CD14-positive monocyte (primary cell): ENCODE results near the gene ARHGAP20. TPM values are rescaled to one million over a fixed set of nuclear protein-coding genes. Genes with fewer than 3 reads are reported as not detected.

ENCODE experiments used
- DNase-seq, 3 donors: peaks; one replicate each; pipeline ENCODE4 v3.0.0-alpha.2; 2011 to 2022
- H2AFZ ChIP-seq: 2 replicates; pipeline ENCODE4 v1.6.0; 2012; ENCODE audit warnings: mild to moderate bottlenecking, low read depth, low read length, inconsistent platforms; ENCODE audit not compliant: insufficient read depth, poor library complexity, severe bottlenecking
- H3K27ac ChIP-seq, 2 donors: 1 replicate in 1 of 2; 2 replicates in 1 of 2; pipeline ENCODE4 v1.5.1; 2012 to 2013; ENCODE audit warnings: low read length in 2 of 2, control low read depth in 1 of 2, inconsistent platforms in 1 of 2, low read depth in 1 of 2, mild to moderate bottlenecking in 1 of 2
- H3K27me3 ChIP-seq, 2 donors: one replicate each; pipeline versions ENCODE4 v1.6.0 to v1.6.1; 2011 to 2013; ENCODE audit warnings: low read length in 2 of 2; ENCODE audit not compliant: control insufficient read depth in 2 of 2, insufficient read depth in 2 of 2
- H3K36me3 ChIP-seq, 2 donors: replicated peaks in 1 of 2; 1 replicate in 1 of 2; 2 replicates in 1 of 2; pipeline versions ENCODE4 v1.5.1 to v1.6.1; 2012 to 2013; ENCODE audit warnings: low read length in 2 of 2, control low read depth in 1 of 2, inconsistent platforms in 1 of 2, mild to moderate bottlenecking in 1 of 2; ENCODE audit not compliant: insufficient read depth in 2 of 2, control insufficient read depth in 1 of 2
- H3K4me1 ChIP-seq, 2 donors: 1 replicate in 1 of 2; 2 replicates in 1 of 2; pipeline versions ENCODE4 v1.5.1 to v1.6.1; 2012 to 2013; ENCODE audit warnings: low read length in 2 of 2, control low read depth in 1 of 2, inconsistent platforms in 1 of 2, mild to moderate bottlenecking in 1 of 2, moderate library complexity in 1 of 2; ENCODE audit not compliant: insufficient read depth in 2 of 2, control insufficient read depth in 1 of 2
- H3K4me2 ChIP-seq: replicated peaks from 2 replicates; pipeline ENCODE3; 2012; ENCODE audit warnings: low read length, moderate library complexity, mild to moderate bottlenecking; ENCODE audit not compliant: poor library complexity, severe bottlenecking; ENCODE audit errors: extremely low read depth
- H3K4me3 ChIP-seq, 3 experiments: fragments of 200-600 bp in 1 of 3; sonication (generic) in 1 of 3; replicated peaks in 1 of 3; 1 replicate in 2 of 3; 2 replicates in 1 of 3; pipeline ENCODE4 v1.5.1; 2011 to 2013; ENCODE audit warnings: low read length in 3 of 3, mild to moderate bottlenecking in 3 of 3, control low read depth in 2 of 3, low read depth in 2 of 3, inconsistent platforms in 1 of 3, moderate library complexity in 1 of 3
- H3K79me2 ChIP-seq: 2 replicates; pipeline ENCODE4 v1.6.0; 2012; ENCODE audit warnings: mild to moderate bottlenecking, control low read depth, inconsistent platforms, low read length, moderate library complexity; ENCODE audit not compliant: insufficient read depth
- H3K9ac ChIP-seq: 2 replicates; pipeline ENCODE4 v1.6.0; 2017; ENCODE audit warnings: low read length, mild to moderate bottlenecking; ENCODE audit not compliant: insufficient read depth, poor library complexity, severe bottlenecking
- H3K9me3 ChIP-seq, 2 donors: replicated peaks in 1 of 2; 1 replicate in 1 of 2; 2 replicates in 1 of 2; pipeline versions ENCODE4 v1.5.1 to v1.6.1; 2012 to 2013; ENCODE audit warnings: low read length in 2 of 2, control low read depth in 1 of 2; ENCODE audit not compliant: control insufficient read depth in 1 of 2, insufficient read depth in 1 of 2
- H4K20me1 ChIP-seq: 2 replicates; pipeline ENCODE4 v1.6.0; 2012; ENCODE audit warnings: mild to moderate bottlenecking, low read length, control low read depth, moderate library complexity; ENCODE audit not compliant: insufficient read depth
- H3K27ac Mint-ChIP-seq, 7 donors: one replicate each; pipeline ENCODE4 v1.8.0; 2020; ENCODE audit warnings: mild to moderate bottlenecking in 7 of 7, mixed read lengths in 7 of 7, moderate library complexity in 6 of 7, inconsistent platforms in 2 of 7
- H3K27me3 Mint-ChIP-seq, 3 donors: one replicate each; pipeline ENCODE4 v1.8.0; 2021 to 2022; ENCODE audit warnings: low read depth in 3 of 3, mild to moderate bottlenecking in 3 of 3, mixed read lengths in 3 of 3, moderate library complexity in 3 of 3, inconsistent platforms in 1 of 3
- H3K36me3 Mint-ChIP-seq, 2 donors: one replicate each; pipeline ENCODE4 v1.8.0; 2020; ENCODE audit warnings: mixed read lengths in 2 of 2, inconsistent platforms in 1 of 2, mild to moderate bottlenecking in 1 of 2
- H3K4me1 Mint-ChIP-seq: one replicate; pipeline ENCODE4 v1.8.0; 2020; ENCODE audit warnings: mild to moderate bottlenecking, mixed read lengths
- H3K4me3 Mint-ChIP-seq, 2 donors: one replicate each; pipeline ENCODE4 v1.8.0; 2020; ENCODE audit warnings: mild to moderate bottlenecking in 2 of 2, mixed read lengths in 2 of 2, moderate library complexity in 1 of 2
- H3K9me3 Mint-ChIP-seq, 7 donors: one replicate each; pipeline ENCODE4 v1.8.0; 2020 to 2022; ENCODE audit warnings: mixed read lengths in 7 of 7, mild to moderate bottlenecking in 6 of 7, moderate library complexity in 6 of 7, inconsistent platforms in 2 of 7
- WGBS: methylation state at CpG from one replicate; pipeline ENCODE4 v1.1.5; 2013; ENCODE audit warnings: missing lambda C conversion rate; ENCODE audit not compliant: insufficient coverage; 5-methylcytosine and 5-hydroxymethylcytosine counted together
- intact Hi-C, 2 donors: fragments of 100-400 bp; cut with micrococcal nuclease; formaldehyde crosslinking; loops; one replicate each; pipeline versions ENCODE4 v1.15.0 to v1.15.1; 2023
- polyA plus RNA-seq, 3 donors: library from polyadenylated mRNA; depleted of rRNA in 1 of 3; unstranded in 2 of 3; stranded (reverse) in 1 of 3; fragments of 300-500 nt in 2 of 3; fragments of >200 nt in 1 of 3; fragmentation: Illumina TruSeq in 2 of 3; gene quantifications; 1 replicate in 2 of 3; 2 replicates in 1 of 3; pipeline ENCODE4 v1.2.3, GENCODE V29; 2012 to 2021
- TF ChIP-seq, protein P1 (sequence below): fragments of 200-600 bp; IDR thresholded peaks from one replicate; pipeline ENCODE4 v1.8.0; 2022; ENCODE audit warnings: antibody characterized with exemption, mild to moderate bottlenecking

The ARHGAP20 gene
- polyA plus RNA-seq, 3 donors, result 0.04 TPM; not detected in 2

DNA sequence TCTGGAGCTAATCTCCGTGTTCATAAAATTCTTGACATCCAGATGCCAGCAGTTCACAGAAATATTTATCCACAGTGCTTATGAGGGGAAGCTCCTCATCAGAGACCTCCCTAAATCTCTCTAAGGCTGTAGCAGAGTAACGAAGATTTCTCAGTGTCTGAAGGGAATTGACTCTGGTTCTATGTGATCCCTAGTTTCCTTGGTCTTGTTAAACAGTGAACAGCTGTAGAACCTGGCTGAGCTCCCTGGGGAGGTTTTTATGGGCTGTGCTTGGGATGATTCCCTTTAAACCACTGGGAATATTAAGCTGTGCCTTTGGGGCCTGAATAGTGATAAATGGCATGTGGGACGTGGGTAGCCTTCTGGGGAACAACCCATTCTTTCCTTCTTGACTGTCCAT is 43.7 kb upstream of the ARHGAP20 start:
- no peak overlapping the region for H3K27ac Mint-ChIP-seq
- Histone ChIP-seq H4K20me1 (no peaks in the 10 kb centered on the region), H3K4me3 (no peak overlapping the region), H3K27me3 (no peaks in the 10 kb centered on the region), H2AFZ (no peak overlapping the region), H3K9ac (no peak overlapping the region), H3K4me1 (no peaks in the 10 kb centered on the region), H3K4me2 (no peak overlapping the region), H3K79me2 (no peaks in the 10 kb centered on the region), H3K36me3 (no peaks in the 10 kb centered on the region), H3K9me3 (peaks cover 3 to 10% of the 10 kb centered on the region in 2 donors), H3K27ac (no peak overlapping the region)
- no peaks in the 10 kb centered on the region for H3K36me3 Mint-ChIP-seq
- peaks cover 8 to 24% (median 9%) of the 10 kb centered on the region in 7 donors for H3K9me3 Mint-ChIP-seq
- TF ChIP-seq, protein P1, sequence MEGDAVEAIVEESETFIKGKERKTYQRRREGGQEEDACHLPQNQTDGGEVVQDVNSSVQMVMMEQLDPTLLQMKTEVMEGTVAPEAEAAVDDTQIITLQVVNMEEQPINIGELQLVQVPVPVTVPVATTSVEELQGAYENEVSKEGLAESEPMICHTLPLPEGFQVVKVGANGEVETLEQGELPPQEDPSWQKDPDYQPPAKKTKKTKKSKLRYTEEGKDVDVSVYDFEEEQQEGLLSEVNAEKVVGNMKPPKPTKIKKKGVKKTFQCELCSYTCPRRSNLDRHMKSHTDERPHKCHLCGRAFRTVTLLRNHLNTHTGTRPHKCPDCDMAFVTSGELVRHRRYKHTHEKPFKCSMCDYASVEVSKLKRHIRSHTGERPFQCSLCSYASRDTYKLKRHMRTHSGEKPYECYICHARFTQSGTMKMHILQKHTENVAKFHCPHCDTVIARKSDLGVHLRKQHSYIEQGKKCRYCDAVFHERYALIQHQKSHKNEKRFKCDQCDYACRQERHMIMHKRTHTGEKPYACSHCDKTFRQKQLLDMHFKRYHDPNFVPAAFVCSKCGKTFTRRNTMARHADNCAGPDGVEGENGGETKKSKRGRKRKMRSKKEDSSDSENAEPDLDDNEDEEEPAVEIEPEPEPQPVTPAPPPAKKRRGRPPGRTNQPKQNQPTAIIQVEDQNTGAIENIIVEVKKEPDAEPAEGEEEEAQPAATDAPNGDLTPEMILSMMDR, result no peak
- H3K4me3 Mint-ChIP-seq, result no peak overlapping the region
- peaks cover 0 to 2% (median 0%) of the 10 kb centered on the region in 3 donors for H3K27me3 Mint-ChIP-seq
- no CpG with 5 or more reads among the region's 3 CpGs for WGBS
- no peaks in the 10 kb centered on the region for H3K4me1 Mint-ChIP-seq
- DNase-seq, result no peak
- intact Hi-C loops, result no loop called here

DNA sequence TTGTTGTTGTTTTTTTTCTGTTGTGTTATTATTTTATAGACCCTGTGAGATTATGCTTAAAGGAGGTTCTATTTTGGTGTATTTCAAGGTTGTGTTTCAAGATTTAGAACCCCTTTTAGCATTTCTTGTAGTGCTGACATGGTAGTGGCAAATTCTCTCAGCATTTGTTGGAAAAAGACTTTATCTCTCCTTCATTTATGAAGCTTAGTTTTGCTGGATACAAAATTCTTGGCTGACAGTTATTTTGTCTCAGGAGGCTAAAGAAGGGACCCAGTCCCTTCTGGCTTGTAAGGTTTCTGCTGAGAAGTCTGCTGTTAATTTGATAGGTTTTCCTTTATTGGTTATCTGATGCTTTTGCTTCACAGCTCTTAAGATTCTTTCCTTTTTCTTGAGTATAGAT is 40.7 kb upstream of the ARHGAP20 start:
- Mint-ChIP-seq H3K27ac (no peak overlapping the region), H3K36me3 (no peaks in the 10 kb centered on the region), H3K27me3 (no peaks in the 10 kb centered on the region), H3K4me1 (no peaks in the 10 kb centered on the region), H3K9me3 (peaks cover 8 to 27% (median 10%) of the 10 kb centered on the region in 7 donors), H3K4me3 (no peak overlapping the region)
- no peak for DNase-seq
- Histone ChIP-seq H3K36me3 (no peaks in the 10 kb centered on the region), H3K4me1 (no peaks in the 10 kb centered on the region), H4K20me1 (no peaks in the 10 kb centered on the region), H3K79me2 (no peaks in the 10 kb centered on the region), H3K9ac (no peak overlapping the region), H3K4me3 (no peak overlapping the region), H3K27me3 (no peaks in the 10 kb centered on the region), H2AFZ (no peak overlapping the region), H3K4me2 (no peak overlapping the region), H3K27ac (no peak overlapping the region), H3K9me3 (peaks cover 3 to 10% of the 10 kb centered on the region in 2 donors)
- TF ChIP-seq, protein P1, result no peak
- intact Hi-C loops, result no loop called here
